ENCODE measurements around the gene RCSD1. TPM values are rescaled to one million over a fixed set of nuclear protein-coding genes. Genes with fewer than 3 reads are reported as not detected.

The RCSD1 gene
- total and polyA plus RNA-seq, 10 of the 15 experiments (the other 5 are each of a cell fraction or from before 2014, with no cell fraction given) = 11.4 to 78.3 (median 71.6) TPM

GRCh38 chr1:167659450-167659849 lies 29.4 kb downstream of the RCSD1 start:
- H2AFZ ChIP-seq (ENCODE audit: control insufficient read depth, low read depth, low read length) = no peak overlapping the region
- WGBS (ENCODE audit: insufficient coverage, insufficient replicate concordance, low lambda C conversion rate, missing lambda C conversion rate) = 73% methylated on average over 3 of the region's 3 CpGs
- TF ChIP-seq POLR2AphosphoS2 (IDR thresholded peaks at IDR 0.05; ENCODE audit: low read depth, low read length) (no peak), BCL11A (IDR thresholded peaks at IDR 0.05; ENCODE audit: low read depth, low read length) (no peak)
- H4K20me1 ChIP-seq (ENCODE audit: control insufficient read depth, insufficient read depth) = 0 out of 2 replicates have a peak, but pooled peaks cover 4% of the 10 kb centered on the region
- in situ Hi-C loops (cut with MboI) (no loop called here), intact Hi-C loops (cut with micrococcal nuclease; ENCODE audit: unreplicated experiment) (no loop called here)
- CTCF ChIA-PET = interaction anchor here (0.7 to 1.7 kb wide), 2 partner anchors 26 to 393 kb away, joined by 3 to 5 read pairs; no protein-coding TSS in a partner anchor
- no peaks in the 10 kb centered on the region for H3K27me3 ChIP-seq (replicated peaks in 1 of 2; ENCODE audit: control insufficient read depth in 2 of 2, insufficient read depth in 2 of 2, low read length in 1 of 2)
- DNase-seq (ENCODE audit: low read depth, low spot score) (no peak), ATAC-seq (no peak), FAIRE-seq (no peak)
- SMC1A ChIA-PET (ENCODE audit: uncharacterized antibody, unreplicated experiment) = interaction anchor here (0.8 to 2.0 kb wide), 4 partner anchors 10 to 62 kb away, joined by 4 to 7 read pairs (median 4); no protein-coding TSS in a partner anchor
- H3K79me2 ChIP-seq (ENCODE audit: control insufficient read depth, insufficient read depth, low read length) = peaks cover 48% of the 10 kb centered on the region
- no TSS peak for BruUV-seq (replicated peaks)
- POLR2A ChIA-PET = interaction anchor here (0.6 kb wide), 1 partner anchor 14 kb away, joined by 3 read pairs; no protein-coding TSS in a partner anchor
- no peak overlapping the region for H3K4me3 ChIP-seq
- RAD21 ChIA-PET (ENCODE audit: unreplicated experiment) = interaction anchor here (1.0 to 3.0 kb wide), 2 partner anchors 16 to 22 kb away, joined by 3 to 8 read pairs; no protein-coding TSS in a partner anchor
- no peak overlapping the region for H3K4me2 ChIP-seq (ENCODE audit: control insufficient read depth, insufficient read depth)
- H3K36me3 ChIP-seq (ENCODE audit: control insufficient read depth in 2 of 2, insufficient read depth in 2 of 2, low read length in 1 of 2) = peaks cover 5 to 23% of the 10 kb centered on the region in 2 experiments; a peak in 3 of 4 replicates
- H3K4me1 ChIP-seq (ENCODE audit: control insufficient read depth, insufficient read depth, low read length) = peaks cover 26% of the 10 kb centered on the region
- no peak overlapping the region for H3K9ac ChIP-seq (ENCODE audit: control insufficient read depth, insufficient read depth, low read length)
- H3K9me3 ChIP-seq (replicated peaks; ENCODE audit: control insufficient read depth, insufficient read depth, low read length) = no peaks in the 10 kb centered on the region
- H3K27ac ChIP-seq (ENCODE audit: control insufficient read depth, insufficient read depth) = no peak overlapping the region

- Histone ChIP-seq H3K79me2 (ENCODE audit: control insufficient read depth, insufficient read depth, low read length) (peaks cover 48% of the 10 kb centered on the region), H3K4me3 (no peak overlapping the region), H2AFZ (ENCODE audit: control insufficient read depth, low read depth, low read length) (no peak overlapping the region), H3K9me3 (replicated peaks; ENCODE audit: control insufficient read depth, insufficient read depth, low read length) (no peaks in the 10 kb centered on the region), H3K4me2 (ENCODE audit: control insufficient read depth, insufficient read depth) (no peak overlapping the region), H3K4me1 (ENCODE audit: control insufficient read depth, insufficient read depth, low read length) (peaks cover 26% of the 10 kb centered on the region), H3K9ac (ENCODE audit: control insufficient read depth, insufficient read depth, low read length) (no peak overlapping the region), H3K27me3 (replicated peaks in 1 of 2; ENCODE audit: control insufficient read depth in 2 of 2, insufficient read depth in 2 of 2, low read length in 1 of 2) (no peaks in the 10 kb centered on the region), H3K27ac (ENCODE audit: control insufficient read depth, insufficient read depth) (no peak overlapping the region), H3K36me3 (ENCODE audit: control insufficient read depth in 2 of 2, insufficient read depth in 2 of 2, low read length in 1 of 2) (peaks cover 3 to 23% of the 10 kb centered on the region in 2 experiments; a peak in 3 of 4 replicates), H4K20me1 (ENCODE audit: control insufficient read depth, insufficient read depth) (0 out of 2 replicates have a peak, but pooled peaks cover 4% of the 10 kb centered on the region)
- ChIA-PET CTCF (interaction anchor here (0.7 to 1.7 kb wide), 2 partner anchors 26 to 394 kb away, joined by 3 to 5 read pairs; no protein-coding TSS in a partner anchor), POLR2A (interaction anchor here (0.6 to 1.4 kb wide), 2 partner anchors 9 to 14 kb away, joined by 3 to 7 read pairs; no protein-coding TSS in a partner anchor), SMC1A (ENCODE audit: uncharacterized antibody, unreplicated experiment) (interaction anchor here (0.8 to 2.0 kb wide), 6 partner anchors 9 to 62 kb away, joined by 3 to 7 read pairs (median 4); no protein-coding TSS in a partner anchor), RAD21 (ENCODE audit: unreplicated experiment) (interaction anchor here (1.0 to 3.0 kb wide), 2 partner anchors 16 to 22 kb away, joined by 3 to 8 read pairs; no protein-coding TSS in a partner anchor)
- no peak for FAIRE-seq
- no peak for ATAC-seq
- TF ChIP-seq NFXL1 (IDR thresholded peaks at IDR 0.05; ENCODE audit: borderline replicate concordance) (no peak), MTA3 (IDR thresholded peaks at IDR 0.05; ENCODE audit: borderline replicate concordance, low read length) (no peak), SREBF2 (IDR thresholded peaks at IDR 0.05; ENCODE audit: low read length) (no peak), POU2F2 (IDR thresholded peaks at IDR 0.05; ENCODE audit: borderline replicate concordance, low read depth, low read length) (no peak)
- no TSS peak for BruUV-seq (replicated peaks)
- in situ Hi-C loops (cut with MboI) = no loop called here
- DNase-seq (ENCODE audit: low read depth, low spot score) = no peak
- intact Hi-C loops (cut with micrococcal nuclease; ENCODE audit: unreplicated experiment) = no loop called here
- 98% methylated on average over 6 of the region's 6 CpGs for WGBS (ENCODE audit: insufficient coverage, insufficient replicate concordance, low lambda C conversion rate, missing lambda C conversion rate)
These were observed 29.8 kb downstream of the RCSD1 start for GRCh38 chr1:167659881-167660280.

All from GM12878 (cell line).